K562 (cell line): ENCODE measurements around the gene HEATR1. TPM values are rescaled to one million over a fixed set of nuclear protein-coding genes. Genes with fewer than 3 reads are reported as not detected.
A peak's percentile ranks its signal among the peaks of the same experiment; 100 is the strongest.

Experiments used
- CREB3L1 ChIP-seq: fragments of 450-650 bp; IDR thresholded peaks from 2 replicates; pipeline ENCODE4 v1.6.1; 2014; ENCODE audit warnings: low read depth, mild to moderate bottlenecking, moderate library complexity, borderline replicate concordance
- CTCF ChIP-seq, 3 experiments: IDR thresholded peaks in 2 of 3; conservative IDR thresholded peaks in 1 of 3; 2 replicates each; pipeline ENCODE4 v1.5.1; 2011 to 2012; ENCODE audit warnings: low read length in 3 of 3, mild to moderate bottlenecking in 3 of 3, control low read depth in 2 of 3, improper control_type of control experiment in 1 of 3, inconsistent platforms in 1 of 3, low read depth in 1 of 3, mixed read lengths in 1 of 3, moderate library complexity in 1 of 3; ENCODE audit not compliant: insufficient read depth in 2 of 3
- E2F8 ChIP-seq: fragments of 450-650 bp; IDR thresholded peaks from 2 replicates; pipeline ENCODE4 v1.7.1; 2018; ENCODE audit warnings: mild to moderate bottlenecking, low read depth; ENCODE audit not compliant: partially characterized antibody
- ELF4 ChIP-seq: fragments of 450-650 bp; formaldehyde crosslinking; IDR thresholded peaks from 2 replicates; pipeline ENCODE4 v1.4.0; 2022; ENCODE audit warnings: missing genetic modification characterization
- EP400 ChIP-seq: fragments of 450-650 bp; IDR thresholded peaks from 2 replicates; pipeline ENCODE4 v1.6.1; 2017; ENCODE audit warnings: antibody characterized with exemption, mild to moderate bottlenecking, moderate library complexity
- HBP1 ChIP-seq: fragments of 450-650 bp; formaldehyde crosslinking; IDR thresholded peaks from 2 replicates; pipeline ENCODE4 v1.4.0; 2022; ENCODE audit warnings: missing genetic modification characterization
- HMBOX1 ChIP-seq: sonication (generic); IDR thresholded peaks from 2 replicates; pipeline ENCODE4 v1.6.1; 2016
- KLF13 ChIP-seq: fragments of 450-650 bp; IDR thresholded peaks from 2 replicates; pipeline ENCODE4 v1.6.1; 2016; ENCODE audit warnings: missing genetic modification characterization, low read depth, mild to moderate bottlenecking, missing compliant biosample characterization, moderate library complexity, borderline replicate concordance
- POLR2H ChIP-seq: IDR thresholded peaks from 2 replicates; pipeline ENCODE4 v1.6.1; 2016; ENCODE audit warnings: missing genetic modification characterization, low read depth, mild to moderate bottlenecking, control low read depth, missing compliant biosample characterization, moderate library complexity
- RCOR1 ChIP-seq, 2 experiments: IDR thresholded peaks; 2 replicates each; pipeline ENCODE4 v1.6.1; 2012; ENCODE audit warnings: low read depth in 2 of 2, low read length in 2 of 2, borderline replicate concordance in 1 of 2, improper control_type of control experiment in 1 of 2
- SIN3A ChIP-seq, 2 experiments: fragments of 150-350 bp in 1 of 2; IDR thresholded peaks; 2 replicates each; pipeline ENCODE4 v1.6.1; 2011 to 2016; ENCODE audit warnings: borderline replicate concordance in 2 of 2, low read depth in 2 of 2, low read length in 2 of 2, mild to moderate bottlenecking in 2 of 2, moderate library complexity in 2 of 2; ENCODE audit not compliant: control insufficient read depth in 1 of 2
- SNIP1 ChIP-seq: fragments of 450-650 bp; IDR thresholded peaks from 2 replicates; pipeline ENCODE4 v1.7.1; 2017; ENCODE audit warnings: low read depth, mild to moderate bottlenecking
- SOX6 ChIP-seq: fragments of 450-650 bp; IDR thresholded peaks from 2 replicates; pipeline ENCODE4 v1.6.1; 2014; ENCODE audit warnings: mild to moderate bottlenecking
- TAF9B ChIP-seq: fragments of 450-650 bp; IDR thresholded peaks from 2 replicates; pipeline ENCODE4 v1.6.1; 2018; ENCODE audit warnings: mild to moderate bottlenecking; ENCODE audit not compliant: partially characterized antibody
- ZBTB1 ChIP-seq: sonication (generic); formaldehyde crosslinking; IDR thresholded peaks from 2 replicates; pipeline ENCODE4 v1.8.1; 2023; ENCODE audit warnings: missing genetic modification reagents, low read depth, mild to moderate bottlenecking, borderline replicate concordance
- polyA plus RNA-seq, 8 experiments: library from polyadenylated mRNA; depleted of rRNA in 4 of 8; stranded (reverse) in 5 of 8; unstranded in 3 of 8; fragments of >200 nt; fragmentation: Nextera tagmentation in 2 of 8; fragmentation: Illumina TruSeq in 1 of 8; extraction: Ambion mirVana in 2 of 8; extraction: Trizol in 1 of 8; gene quantifications; 2 replicates each; pipeline versions ENCODE4 v1.2.1 to v1.2.3, GENCODE V29; 2011 to 2014; ENCODE audit warnings: inconsistent platforms in 1 of 8, missing spikeins in 1 of 8
- total RNA-seq, 7 experiments: library from RNA; depleted of rRNA in 6 of 7; stranded (reverse); fragments of >200 nt in 6 of 7; fragmentation: Illumina TruSeq in 2 of 7; extraction: Trizol in 2 of 7; gene quantifications; 2 replicates each; pipeline versions ENCODE4 v1.2.1 to v1.2.3, GENCODE V29; 2011 to 2021; ENCODE audit warnings: low replicate concordance in 1 of 7

HEATR1 gene
- total and polyA plus RNA-seq, 9 of the 15 experiments (the other 6 are each of a cell fraction or from before 2014, with no cell fraction given), result 28.3 to 108 (median 50.9) TPM

DNA sequence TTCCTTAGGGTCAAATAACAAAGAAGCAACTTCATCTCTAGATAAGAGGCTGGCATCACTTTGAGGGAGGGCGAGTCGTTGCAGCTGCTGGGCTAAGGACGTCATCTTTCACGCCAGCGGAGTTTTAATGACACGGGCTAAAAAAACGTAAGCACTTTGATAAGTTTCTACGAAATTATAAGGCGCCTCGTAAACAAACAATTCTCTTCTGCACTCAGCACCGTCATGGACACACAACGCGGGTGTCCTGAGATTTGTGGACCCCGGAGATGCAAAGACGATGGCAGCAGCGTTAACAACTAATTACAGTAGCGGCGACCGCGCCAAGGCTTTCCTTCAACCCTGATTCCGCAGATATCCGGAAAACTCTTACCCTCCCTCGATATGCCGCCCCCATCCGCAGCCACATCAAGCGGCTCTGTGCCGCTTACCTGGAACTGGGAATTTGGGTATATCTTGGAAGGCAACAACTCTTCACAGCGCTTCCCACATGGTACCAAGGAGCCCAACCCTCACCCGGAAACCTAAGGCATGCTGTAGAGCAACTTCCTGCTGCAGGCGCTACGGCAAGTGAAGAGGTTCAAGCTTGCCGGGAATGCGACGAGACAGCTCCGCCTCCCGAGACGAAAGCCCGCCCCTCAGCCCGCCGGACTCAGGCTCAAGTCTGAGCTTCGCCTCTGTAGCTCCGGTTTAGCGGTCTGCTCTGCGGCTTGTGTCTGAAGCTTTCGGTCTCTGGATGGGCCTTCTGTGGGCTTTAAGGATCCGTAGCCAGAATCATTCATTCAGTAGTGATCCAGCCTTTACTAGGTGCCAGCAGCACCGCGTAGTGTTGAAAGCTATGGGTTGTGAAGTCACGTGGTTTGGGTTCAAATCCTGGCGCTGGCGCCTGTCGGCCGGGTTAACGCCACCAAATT, at the start of gene HEATR1 (continued):
- peak; percentile 96 for TF ChIP-seq E2F8
- TF ChIP-seq ELF4 (CRISPR knock-in tag), result peak; percentile 73; the same call in 1 of the 2 replicates
- TF ChIP-seq ZBTB1, result peak; percentile 92
- peak in 1 of 2 experiments; percentile 67; a peak in 2 of 4 replicates for TF ChIP-seq RCOR1 (IDR thresholded peaks at IDR 0.05; ENCODE audit: borderline replicate concordance in 1 of 2, low read depth in 2 of 2, low read length in 2 of 2)
- TF ChIP-seq HBP1 (CRISPR knock-in tag), result peak; percentile 44; the same call in 1 of the 2 replicates
- peak; percentile 69 for TF ChIP-seq TAF9B
- TF ChIP-seq EP400, result peak; percentile 98
- peak; percentile 90; the same call in 1 of the 2 replicates for TF ChIP-seq KLF13
- 0 out of 2 replicates have a peak, but pooled peaks have one; percentile 17 for TF ChIP-seq HMBOX1
- peak; percentile 98 to 99 for TF ChIP-seq SIN3A (IDR thresholded peaks at IDR 0.05; ENCODE audit: borderline replicate concordance in 2 of 2, control insufficient read depth in 1 of 2, low read depth in 2 of 2, low read length in 2 of 2)
- peak; percentile 75; the same call in 1 of the 2 replicates for TF ChIP-seq POLR2H
- TF ChIP-seq SNIP1, result no peak
- TF ChIP-seq CTCF (IDR thresholded peaks at IDR 0.05 in 2 of 3, conservative IDR thresholded peaks at IDR 0.05 in 1 of 3; ENCODE audit: insufficient read depth in 2 of 3, low read depth in 1 of 3, low read length in 3 of 3), result 0 out of 6 replicates have a peak, but pooled peaks of 1 of the 3 experiments have one; percentile 16
- no peak for TF ChIP-seq CREB3L1
- TF ChIP-seq SOX6, result peak; percentile 61; the same call in 1 of the 2 replicates
